Measurements from ENCODE around the gene PDZD11.
"Not testable (repeated sequence)": the region's sequence is repeated elsewhere in the genome, so short reads cannot be mapped to it uniquely, and the experiment has no call there.

The PDZD11 gene, protein sequence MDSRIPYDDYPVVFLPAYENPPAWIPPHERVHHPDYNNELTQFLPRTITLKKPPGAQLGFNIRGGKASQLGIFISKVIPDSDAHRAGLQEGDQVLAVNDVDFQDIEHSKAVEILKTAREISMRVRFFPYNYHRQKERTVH

DNA sequence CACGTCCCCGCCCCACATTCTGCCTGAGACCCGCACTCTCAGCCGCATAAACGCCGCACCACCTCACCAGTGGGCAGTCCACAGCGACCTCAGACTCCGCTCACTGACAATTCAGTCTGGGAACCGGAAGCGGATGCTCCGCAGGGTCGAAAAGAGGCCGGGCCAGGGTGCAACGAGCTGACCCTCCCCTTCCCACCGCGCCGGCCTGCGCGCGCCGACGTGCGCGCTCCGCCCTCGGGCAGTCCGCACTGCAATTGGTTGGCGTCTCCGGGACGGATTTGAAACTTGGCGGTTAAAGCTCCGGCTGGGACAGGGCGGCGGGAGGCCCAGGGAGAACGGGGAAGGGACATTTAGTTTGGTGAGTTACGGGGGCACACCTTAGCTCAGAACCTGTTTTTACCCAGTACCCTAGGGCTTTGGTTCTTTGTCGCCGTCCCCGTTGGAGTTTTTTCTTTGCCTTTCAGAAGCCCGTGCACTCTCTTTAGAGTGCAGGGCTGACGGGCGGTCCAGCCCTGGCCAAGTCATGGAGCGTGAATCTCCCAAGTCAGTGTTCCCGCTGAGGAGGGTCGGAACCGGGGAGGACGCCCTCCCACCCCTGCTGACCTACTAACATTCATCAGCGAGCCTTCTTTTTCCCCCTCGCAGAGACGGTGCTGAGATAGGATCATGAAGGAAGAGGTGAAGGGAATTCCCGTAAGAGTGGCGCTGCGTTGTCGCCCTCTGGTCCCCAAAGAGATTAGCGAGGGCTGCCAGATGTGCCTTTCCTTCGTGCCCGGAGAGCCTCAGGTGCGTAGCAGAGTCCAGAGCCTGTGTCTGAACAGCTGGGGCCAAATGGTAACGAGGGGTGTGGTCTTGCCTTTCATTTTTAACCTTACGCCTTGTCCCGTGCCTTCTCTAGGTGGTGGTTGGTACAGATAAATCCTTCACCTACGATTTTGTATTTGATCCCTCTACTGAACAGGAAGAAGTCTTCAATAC is at the start of gene PDZD11, which contains the start of gene KIF4A:
Gene PDZD11 (minus strand): TSS at position 135 of the 978 bp plus-strand sequence. CDS start 586 bp downstream, outside the sequence.
Gene KIF4A (plus strand): TSS at position 312 of the 978 bp plus-strand sequence. CDS start 355 bp downstream, at position 667.
- in situ Hi-C loops (cut with HindIII; ENCODE audit: low sequenced_read_pairs), result no loop called here

DNA sequence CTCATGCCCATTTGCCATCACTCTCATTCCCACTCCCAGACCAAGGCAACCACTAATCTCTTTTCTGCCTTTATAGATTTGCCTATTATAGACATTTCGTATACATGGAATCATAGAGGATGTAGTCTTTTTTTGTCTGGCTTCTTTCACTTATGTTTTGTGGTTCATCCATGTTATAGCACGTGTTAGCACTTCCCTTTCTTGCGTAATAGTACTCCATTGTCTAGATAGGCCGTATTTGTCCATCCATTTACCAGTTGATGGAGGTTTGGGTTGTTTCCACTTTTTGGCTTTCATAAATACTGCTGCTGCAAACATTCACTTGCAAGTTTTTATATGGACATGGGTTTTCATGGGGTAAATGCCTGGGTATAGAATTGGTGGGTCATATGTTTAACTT is 48.6 kb upstream of the PDZD11 start:
- in situ Hi-C loops (cut with HindIII; ENCODE audit: low sequenced_read_pairs), result no loop called here

DNA sequence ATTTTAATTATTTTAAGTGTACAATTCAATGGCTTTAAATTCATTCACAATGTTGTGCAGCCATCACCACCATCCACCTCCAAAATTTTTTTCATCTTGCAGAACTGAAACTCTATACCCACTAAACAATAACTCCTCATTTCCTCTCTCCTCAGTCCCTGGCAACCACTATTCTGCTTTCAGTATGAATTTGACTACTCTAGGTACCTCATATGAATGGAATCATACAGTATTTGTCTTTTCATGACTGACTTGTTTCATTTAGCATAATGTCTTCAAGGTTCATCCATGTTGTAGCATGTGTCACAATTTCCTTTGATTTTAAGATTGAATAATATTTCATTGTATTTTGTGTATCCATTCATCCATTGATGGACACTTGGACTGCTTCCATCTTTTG is 47.0 kb upstream of the PDZD11 start:
- in situ Hi-C loops (cut with HindIII; ENCODE audit: low sequenced_read_pairs), result no loop called here

DNA sequence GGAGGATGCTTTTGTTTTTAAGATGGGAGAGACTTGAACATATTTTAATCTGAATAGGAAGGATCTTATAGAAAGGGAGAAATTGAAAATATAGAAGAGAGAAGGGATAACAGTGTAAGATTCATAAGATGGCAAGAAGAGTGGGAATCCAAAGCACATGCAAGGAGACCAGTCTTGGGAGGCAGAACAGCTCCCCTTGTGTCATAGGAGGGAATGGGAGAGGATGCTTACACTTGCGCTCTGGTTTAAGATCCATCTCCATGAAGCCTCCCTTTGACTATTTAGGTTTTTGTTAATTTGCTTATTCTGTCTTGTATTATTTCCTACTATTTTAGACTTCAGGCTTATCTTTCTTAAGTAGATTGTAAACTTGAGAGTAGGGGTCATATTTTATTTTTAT is 42.9 kb upstream of the PDZD11 start:
- in situ Hi-C loops (cut with HindIII; ENCODE audit: low sequenced_read_pairs), result no loop called here

DNA sequence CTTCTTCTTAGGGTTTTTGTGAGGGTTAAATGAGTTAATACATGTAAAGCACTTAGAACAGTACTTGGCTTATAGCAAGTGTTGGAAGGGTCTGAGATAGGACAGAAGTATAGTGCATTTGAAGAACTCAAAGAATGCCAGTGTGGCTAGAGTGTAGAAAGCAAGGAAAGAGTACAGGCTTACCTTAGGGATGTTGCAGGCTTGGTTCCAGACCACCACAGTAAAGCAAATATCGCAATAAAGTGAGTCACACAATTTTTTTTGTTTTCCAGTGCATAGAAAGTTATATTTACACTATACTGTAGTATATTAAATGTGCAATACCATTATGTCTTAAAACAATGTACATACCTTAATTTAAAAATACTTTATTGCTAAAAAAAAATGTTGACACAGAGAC is 41.4 kb upstream of the PDZD11 start:
- in situ Hi-C loops (cut with HindIII; ENCODE audit: low sequenced_read_pairs), result no loop called here

DNA sequence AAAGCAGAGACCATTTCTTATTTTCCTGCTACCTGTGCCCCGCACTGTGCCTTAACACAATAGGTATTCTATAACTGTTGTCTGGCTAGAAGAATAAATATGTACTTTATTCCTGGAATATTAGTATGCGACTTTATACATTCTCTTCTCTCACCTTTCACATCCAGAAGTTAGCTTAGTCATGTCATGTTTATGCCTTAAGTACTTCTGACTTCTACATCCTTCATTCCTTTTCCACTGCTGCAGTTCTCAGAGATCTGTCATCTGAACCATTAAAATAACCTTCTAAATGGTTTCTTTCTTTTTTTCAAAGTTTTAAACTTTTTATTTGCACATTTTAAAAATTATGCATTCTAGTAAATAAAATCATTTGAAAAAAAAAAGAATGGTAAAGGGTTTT is 34.6 kb upstream of the PDZD11 start:
- in situ Hi-C loops (cut with HindIII; ENCODE audit: low sequenced_read_pairs), result no loop called here

DNA sequence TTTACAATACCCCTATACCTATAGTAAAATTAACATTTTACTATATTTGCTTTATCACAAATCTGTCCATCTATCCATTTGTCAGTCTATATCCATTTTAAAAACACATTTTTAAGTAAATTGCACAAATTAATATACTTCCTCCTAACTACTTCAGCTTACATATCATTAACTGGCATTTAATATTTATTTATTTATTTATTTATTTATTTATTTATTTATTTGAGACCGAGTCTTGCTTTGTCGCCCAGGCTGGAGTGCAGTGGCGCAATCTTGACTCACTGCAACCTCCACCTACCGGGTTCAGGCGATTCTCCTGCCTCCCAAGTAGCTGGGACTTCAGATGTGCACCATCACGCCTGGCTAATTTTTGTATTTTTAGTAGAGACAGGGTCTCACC is 33.9 kb upstream of the PDZD11 start:
- in situ Hi-C loops (cut with HindIII; ENCODE audit: low sequenced_read_pairs), result not testable (repeated sequence)

DNA sequence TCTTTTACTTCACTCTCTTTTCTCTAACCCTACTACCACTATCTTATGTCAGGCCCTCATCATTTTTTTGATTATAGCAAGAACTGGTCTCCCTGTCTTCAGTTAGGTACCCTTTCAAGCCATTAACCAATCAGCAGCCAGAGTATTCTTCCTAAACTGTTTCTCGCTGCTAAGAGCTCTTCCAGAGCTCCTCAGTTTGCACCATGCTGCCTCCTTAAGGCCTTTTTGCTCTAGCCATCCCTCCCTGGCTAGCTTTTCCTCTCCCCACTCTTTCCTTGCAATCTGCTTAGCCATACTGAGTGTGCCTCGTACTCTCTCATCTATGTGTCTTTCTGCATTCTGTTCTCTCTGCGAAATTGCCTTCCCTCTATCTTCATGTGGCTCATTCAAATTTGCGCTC is 33.1 kb upstream of the PDZD11 start:
- in situ Hi-C loops (cut with HindIII; ENCODE audit: low sequenced_read_pairs), result no loop called here

DNA sequence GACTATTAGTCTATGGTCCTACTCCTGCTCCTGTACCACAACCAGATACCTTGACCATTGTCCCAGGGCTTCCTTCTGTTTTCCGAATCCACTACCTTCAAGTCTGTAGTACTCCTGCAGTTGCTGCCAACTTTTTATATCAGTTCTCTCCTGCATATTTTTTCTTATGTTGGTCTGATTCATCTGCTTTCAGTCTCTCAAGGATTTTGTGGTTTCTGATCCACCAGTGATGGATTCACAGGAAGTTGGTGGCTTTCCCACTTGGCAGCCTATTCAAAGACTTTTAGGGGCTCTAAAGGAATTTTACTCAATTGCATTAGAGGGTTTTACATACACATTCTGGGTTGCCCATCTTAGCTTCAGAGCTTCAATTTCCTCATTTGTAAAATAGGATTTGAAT is 23.8 kb upstream of the PDZD11 start:
- in situ Hi-C loops (cut with HindIII; ENCODE audit: low sequenced_read_pairs), result no loop called here

DNA sequence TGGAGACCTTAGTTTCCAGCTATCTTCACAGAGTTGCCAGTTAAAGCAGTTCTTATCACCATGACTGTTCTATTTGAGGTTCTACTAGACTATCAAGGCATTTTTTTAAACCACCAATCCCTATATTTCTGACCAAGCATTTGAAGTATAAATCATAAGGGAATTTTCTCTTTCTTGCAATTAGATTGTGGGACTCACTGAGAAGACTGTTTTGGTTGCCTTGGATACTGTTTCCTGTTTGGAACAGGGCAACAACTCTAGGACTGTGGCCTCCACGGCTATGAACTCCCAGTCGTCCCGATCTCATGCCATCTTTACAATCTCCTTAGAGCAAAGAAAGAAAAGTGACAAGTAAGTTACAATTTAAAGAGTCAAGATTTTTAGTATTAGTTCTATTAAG is 12.0 kb upstream of the PDZD11 start:
- in situ Hi-C loops (cut with HindIII; ENCODE audit: low sequenced_read_pairs), result no loop called here

DNA sequence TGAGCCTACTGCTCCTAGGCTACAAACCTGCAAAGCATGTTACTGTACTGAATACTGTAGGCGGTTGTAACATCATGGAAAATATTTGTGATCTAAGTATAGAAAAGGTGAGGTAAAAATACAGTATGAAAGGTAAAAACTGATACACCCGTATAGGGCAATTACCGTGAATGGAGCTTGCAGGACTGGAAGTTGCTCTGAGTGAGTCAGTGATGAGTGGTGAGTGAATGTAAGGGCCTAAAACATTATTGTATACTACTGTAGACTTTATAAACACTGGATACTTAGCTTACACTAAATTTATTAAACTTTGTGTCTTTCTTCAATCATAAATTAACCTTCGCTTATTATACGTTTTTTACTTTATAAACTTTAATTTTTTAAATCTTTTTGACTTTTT is 3.9 kb upstream of the PDZD11 start:
- in situ Hi-C loops (cut with HindIII; ENCODE audit: low sequenced_read_pairs), result no loop called here

DNA sequence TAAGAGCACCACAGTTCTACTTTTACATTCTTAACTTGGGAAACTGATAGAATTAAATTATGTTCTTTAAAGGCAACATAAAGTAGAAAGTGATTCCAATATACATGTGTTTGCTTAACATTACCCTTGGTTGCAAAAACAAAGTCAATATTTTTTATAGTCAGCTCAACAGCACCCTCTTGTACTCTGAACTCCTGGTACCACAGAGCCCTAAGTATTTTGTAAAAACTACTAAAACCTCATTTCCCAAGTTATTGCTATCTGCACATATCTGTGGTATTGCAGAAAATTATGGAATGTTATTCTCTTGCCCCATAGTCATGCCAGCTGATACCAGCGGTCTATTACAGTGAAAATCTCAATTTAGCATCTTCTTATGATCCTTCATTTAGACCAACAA is 3.1 kb upstream of the PDZD11 start:
- in situ Hi-C loops (cut with HindIII; ENCODE audit: low sequenced_read_pairs), result no loop called here

DNA sequence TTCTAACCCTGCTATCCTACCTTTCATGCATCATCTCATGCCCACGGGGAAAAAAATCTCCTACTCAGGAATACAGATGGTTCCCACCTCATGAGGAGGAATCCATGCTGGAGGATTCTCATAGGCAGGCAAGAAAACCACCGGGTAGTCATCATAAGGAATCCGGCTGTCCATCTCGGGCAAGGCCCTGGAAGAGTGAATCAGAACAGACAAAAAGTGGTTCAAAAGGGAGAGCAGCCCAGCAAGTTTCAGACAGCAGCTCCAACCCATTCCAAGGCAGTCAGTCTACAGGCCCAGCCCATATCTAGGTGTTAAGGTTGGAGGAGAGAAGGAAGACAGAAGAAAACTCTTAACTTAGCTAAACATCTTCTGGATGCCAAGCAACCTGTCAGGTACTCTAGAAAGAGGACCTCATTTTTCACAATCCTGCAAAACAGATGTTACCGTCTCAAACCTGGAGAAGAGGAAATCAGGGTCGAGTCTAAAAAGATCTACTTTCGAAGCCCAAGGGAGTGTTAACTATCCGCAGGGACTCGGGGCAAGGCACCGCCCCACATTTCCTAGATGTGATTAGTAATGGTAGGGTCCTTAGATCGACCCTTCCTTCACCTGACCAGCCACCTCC is 447 bp downstream of the PDZD11 start:
- in situ Hi-C loops (cut with HindIII; ENCODE audit: low sequenced_read_pairs), result no loop called here

DNA sequence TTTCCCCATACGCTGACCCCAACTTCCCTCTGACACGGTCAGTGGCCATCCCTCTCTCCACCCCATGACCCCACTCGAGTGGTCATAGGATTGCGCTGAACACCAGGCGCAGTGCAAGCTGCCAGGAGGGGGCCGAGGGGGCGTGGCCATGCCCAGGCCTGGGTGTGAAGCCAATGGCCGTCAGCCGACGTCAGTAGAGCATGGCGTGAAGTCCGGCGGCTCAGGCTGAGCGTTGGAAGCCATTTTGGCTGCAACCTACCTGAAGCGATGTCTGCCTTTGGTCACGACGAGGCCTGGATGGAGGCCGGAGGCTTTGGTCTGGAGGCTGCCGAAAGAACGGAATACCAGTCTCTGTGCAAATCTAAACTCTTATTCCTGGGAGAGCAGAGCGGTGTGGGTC is 7.8 kb downstream of the PDZD11 start, which contains the start of gene RAB41:
Gene RAB41 (plus strand): TSS at position 222 of the 400 bp plus-strand sequence. CDS start 46 bp downstream, at position 268.
- in situ Hi-C loops (cut with HindIII; ENCODE audit: low sequenced_read_pairs), result no loop called here

DNA sequence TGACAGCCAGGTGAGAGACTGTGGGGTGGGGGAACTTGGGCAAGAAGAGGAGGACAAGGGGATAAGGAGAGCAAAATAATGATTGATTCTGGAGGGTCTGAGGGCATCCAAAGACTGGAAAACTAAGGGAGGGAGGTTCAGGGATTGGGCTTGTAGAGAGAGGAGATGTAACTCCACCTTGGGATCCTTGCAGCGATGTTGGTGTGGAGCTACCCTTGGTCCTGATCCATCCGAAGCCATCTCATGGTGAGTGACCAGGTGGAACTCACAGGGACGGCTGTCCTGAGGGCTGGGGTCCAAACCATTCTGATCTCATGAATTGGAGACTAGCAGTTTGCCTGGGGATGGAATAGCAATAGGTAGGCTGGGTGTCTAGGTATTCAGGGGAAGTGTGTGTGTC is 9.2 kb downstream of the PDZD11 start:
- in situ Hi-C loops (cut with HindIII; ENCODE audit: low sequenced_read_pairs), result no loop called here

DNA sequence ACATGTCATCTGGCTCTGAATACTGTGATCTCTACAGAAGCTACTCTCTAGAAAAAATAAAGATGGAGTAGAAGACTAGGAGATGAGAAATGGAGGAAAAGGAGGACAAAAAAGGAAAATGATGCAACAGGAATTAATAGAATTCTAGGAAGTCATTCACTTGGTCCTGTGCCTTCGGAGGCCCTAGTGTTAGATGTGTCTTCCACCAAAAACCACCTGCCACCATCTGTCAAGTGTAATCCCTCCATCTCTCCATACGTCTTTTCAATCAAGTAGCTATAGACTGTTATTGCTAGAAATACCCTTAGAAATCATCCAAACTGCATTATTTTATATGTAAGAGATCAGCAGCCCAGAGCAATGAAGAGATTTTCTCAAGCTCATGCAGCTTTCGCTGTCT is 10.6 kb downstream of the PDZD11 start:
- in situ Hi-C loops (cut with HindIII; ENCODE audit: low sequenced_read_pairs), result no loop called here

DNA sequence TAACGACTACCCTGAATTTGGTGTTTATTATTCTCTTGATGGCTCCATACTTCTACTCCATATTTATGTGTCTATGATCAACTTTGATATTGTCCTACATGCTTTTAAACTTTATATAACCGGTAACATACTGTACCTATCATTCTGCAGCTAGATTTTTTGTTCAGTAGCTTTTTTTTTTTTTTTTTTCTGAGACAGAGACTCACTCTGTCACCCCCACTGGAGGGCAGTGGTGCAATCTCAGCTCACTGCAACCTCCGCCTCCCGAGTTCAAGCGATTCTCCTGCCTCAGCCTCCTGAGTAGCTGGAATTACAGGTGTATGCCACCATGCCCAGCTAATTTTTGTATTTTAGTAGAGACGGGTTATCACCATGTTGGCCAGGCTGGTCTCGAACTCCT is 15.7 kb downstream of the PDZD11 start:
- in situ Hi-C loops (cut with HindIII; ENCODE audit: low sequenced_read_pairs), result not testable (repeated sequence)

DNA sequence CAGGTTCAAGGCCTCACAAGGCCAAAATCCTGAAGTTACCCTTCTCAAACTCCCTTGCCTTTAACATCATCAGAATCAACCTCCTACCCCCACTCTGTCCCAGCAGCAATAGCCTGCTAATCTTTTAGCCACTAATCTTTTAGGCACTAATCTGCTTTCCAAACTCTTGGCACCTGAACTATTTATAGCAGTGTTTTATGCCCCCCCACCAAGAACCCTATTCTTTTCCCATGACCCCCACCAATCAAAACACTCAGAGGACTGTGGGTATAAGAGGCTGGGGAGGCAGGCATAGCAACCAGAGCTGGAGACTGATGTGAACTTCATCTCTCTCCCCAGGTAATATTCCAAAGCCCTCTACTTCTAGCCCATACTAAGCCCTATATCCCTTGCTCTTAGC is 21.7 kb downstream of the PDZD11 start, which contains the start of gene ARR3:
Gene ARR3 (plus strand): TSS at position 301 of the 400 bp plus-strand sequence. CDS start 1,052 bp downstream, outside the sequence.
- in situ Hi-C loops (cut with HindIII; ENCODE audit: low sequenced_read_pairs), result no loop called here

DNA sequence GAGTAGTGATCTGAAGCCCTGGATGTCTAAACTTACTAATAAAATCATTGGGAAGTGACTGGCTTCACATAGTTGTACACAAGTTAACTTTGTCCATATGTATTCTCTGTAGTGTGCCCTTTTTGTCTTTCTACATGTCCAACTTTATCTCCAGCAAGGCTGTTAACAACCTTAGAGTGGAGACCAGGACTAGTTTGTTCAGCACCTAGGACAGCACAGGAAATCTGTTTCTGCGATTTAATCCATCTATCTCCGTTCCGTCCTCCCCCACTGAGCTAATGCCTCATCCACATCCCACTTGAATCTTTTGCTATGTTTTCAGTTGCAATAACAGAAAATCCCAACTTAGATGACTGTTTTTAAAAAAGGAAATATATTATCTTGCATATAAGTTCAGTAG is 24.9 kb downstream of the PDZD11 start:
- in situ Hi-C loops (cut with HindIII; ENCODE audit: low sequenced_read_pairs), result no loop called here

DNA sequence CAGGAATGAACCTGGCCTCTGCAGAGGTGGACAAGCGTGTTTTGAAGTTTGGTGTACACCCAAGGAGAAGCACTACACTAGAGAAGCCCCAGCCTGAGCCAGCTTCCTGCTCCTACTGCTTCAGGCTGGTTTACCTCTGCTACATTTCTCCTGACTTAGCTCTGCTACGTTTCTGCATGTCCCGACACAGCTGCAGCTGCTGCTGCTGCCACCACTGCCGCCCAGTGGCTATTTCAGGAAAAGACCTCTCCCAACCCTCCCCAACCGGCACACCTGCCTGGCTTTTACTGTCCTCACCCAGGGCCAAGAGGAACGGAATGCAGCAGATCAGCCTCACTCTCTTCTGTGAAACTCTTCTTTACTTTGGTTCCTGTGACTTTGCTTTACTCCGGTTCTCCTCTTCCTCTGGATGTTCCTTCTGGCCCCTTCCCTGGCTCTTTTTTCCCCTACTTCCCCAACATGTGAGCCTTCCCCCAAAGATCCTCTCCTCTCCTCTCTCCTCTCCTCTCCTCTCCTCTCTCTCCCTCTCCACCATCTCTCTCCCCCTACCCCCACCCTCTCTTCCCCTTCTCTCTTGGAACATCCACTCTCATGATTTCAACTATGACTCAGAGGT is 26.7 kb downstream of the PDZD11 start:
- in situ Hi-C loops (cut with HindIII; ENCODE audit: low sequenced_read_pairs), result no loop called here

DNA sequence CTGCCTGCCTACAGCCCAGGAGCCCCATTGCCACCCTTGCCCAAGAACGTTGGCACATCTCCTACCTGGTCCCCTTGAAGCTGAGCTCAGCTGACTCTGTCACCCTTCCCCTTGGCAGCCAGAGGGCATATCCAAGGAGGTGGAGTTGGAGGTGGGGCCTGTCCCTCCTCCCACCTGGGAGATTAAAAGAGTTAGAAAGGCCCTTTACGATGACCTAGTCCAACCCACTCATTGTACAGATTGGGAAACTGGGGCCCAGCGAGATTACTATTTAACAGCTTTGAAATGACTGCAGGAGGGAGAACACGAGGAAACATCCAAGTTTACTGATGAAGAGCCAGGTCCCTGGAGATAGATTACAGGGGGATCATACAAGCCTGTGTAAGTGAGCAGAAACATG is 29.6 kb downstream of the PDZD11 start, which contains the start of gene P2RY4:
Gene P2RY4 (minus strand): TSS at position 101 of the 400 bp plus-strand sequence. CDS start 580 bp downstream, outside the sequence.
- in situ Hi-C loops (cut with HindIII; ENCODE audit: low sequenced_read_pairs), result no loop called here

Data from DLD1 (cell line).